Measurements from ENCODE around the gene SCGB1C1.

SCGB1C1 gene

GRCh38 chr11:223026-223789, 30.3 kb downstream of the SCGB1C1 start:
- H3K4me3 ChIP-seq (ENCODE audit: low read length), result no peak overlapping the region
- no peak for DNase-seq (ENCODE audit: low read depth)
- no peak for TF ChIP-seq CTCF (conservative IDR thresholded peaks at IDR 0.05; ENCODE audit: low read length)

- no peak for DNase-seq (ENCODE audit: low read depth)
- no peak overlapping the region for H3K4me3 ChIP-seq (ENCODE audit: low read length)
- no peak for TF ChIP-seq CTCF (conservative IDR thresholded peaks at IDR 0.05; ENCODE audit: low read length)
Observed at GRCh38 chr11:223884-224283, 31.0 kb downstream of the SCGB1C1 start.

- TF ChIP-seq CTCF (conservative IDR thresholded peaks at IDR 0.05; ENCODE audit: low read length), result no peak
- no peak overlapping the region for H3K4me3 ChIP-seq (ENCODE audit: low read length)
- no peak for DNase-seq (ENCODE audit: low read depth)
Observed at GRCh38 chr11:224424-224823, 31.5 kb downstream of the SCGB1C1 start.

GRCh38 chr11:225734-226453, 33.0 kb downstream of the SCGB1C1 start:
- no peak overlapping the region for H3K4me3 ChIP-seq (ENCODE audit: low read length)
- no peak for TF ChIP-seq CTCF (conservative IDR thresholded peaks at IDR 0.05; ENCODE audit: low read length)
- peak; percentile 39 for DNase-seq (ENCODE audit: low read depth)

GRCh38 chr11:227824-228379, 35.0 kb downstream of the SCGB1C1 start:
- DNase-seq (ENCODE audit: low read depth), result no peak
- no peak overlapping the region for H3K4me3 ChIP-seq (ENCODE audit: low read length)
- no peak for TF ChIP-seq CTCF (conservative IDR thresholded peaks at IDR 0.05; ENCODE audit: low read length)

GRCh38 chr11:230431-230830, 37.6 kb downstream of the SCGB1C1 start:
- no peak for DNase-seq (ENCODE audit: low read depth)
- no peak for TF ChIP-seq CTCF (conservative IDR thresholded peaks at IDR 0.05; ENCODE audit: low read length)
- no peak overlapping the region for H3K4me3 ChIP-seq (ENCODE audit: low read length)

Data from AG10803 (cell line).